Measurements from ENCODE around the gene TUBA3E.
A peak's percentile ranks its signal among the peaks of the same experiment; 100 is the strongest.
"Not testable (repeated sequence)": the region's sequence is repeated elsewhere in the genome, so short reads cannot be mapped to it uniquely, and the experiment has no call there.

Gene TUBA3E

GRCh38 chr2:130160838-130161705, 37.2 kb downstream of the TUBA3E start:
- DNase-seq, result peak; percentile 28

GRCh38 chr2:130160131-130160530, 38.1 kb downstream of the TUBA3E start:
- no peak for DNase-seq

GRCh38 chr2:130159376-130159775, 38.9 kb downstream of the TUBA3E start:
- not testable (repeated sequence) for DNase-seq

- no peak for DNase-seq
Measured at GRCh38 chr2:130158631-130159030, 39.6 kb downstream of the TUBA3E start.

GRCh38 chr2:130157825-130158514, 40.3 kb downstream of the TUBA3E start:
- peak; percentile 12 for DNase-seq

GRCh38 chr2:130157354-130157753, 40.9 kb downstream of the TUBA3E start:
- peak; percentile 24 for DNase-seq

- DNase-seq, result no peak
Measured at GRCh38 chr2:130156624-130157004, 41.6 kb downstream of the TUBA3E start.

GRCh38 chr2:130155956-130156623, 42.1 kb downstream of the TUBA3E start:
- peak; percentile 84 for DNase-seq

- no peak for DNase-seq
Measured at GRCh38 chr2:130154773-130155765, 43.2 kb downstream of the TUBA3E start.

- not testable (repeated sequence) for DNase-seq
Measured at GRCh38 chr2:130154423-130154770, 43.8 kb downstream of the TUBA3E start.

GRCh38 chr2:130153721-130154422, 44.4 kb downstream of the TUBA3E start:
- not testable (repeated sequence) for DNase-seq

- DNase-seq, result no peak
Measured at GRCh38 chr2:130152816-130153595, 45.2 kb downstream of the TUBA3E start.

- DNase-seq, result not testable (repeated sequence)
Measured at GRCh38 chr2:130152136-130152815, 46.0 kb downstream of the TUBA3E start.

GRCh38 chr2:130151145-130151512, 47.1 kb downstream of the TUBA3E start:
- not testable (repeated sequence) for DNase-seq

- DNase-seq, result no peak
Measured at GRCh38 chr2:130150181-130151144, 47.8 kb downstream of the TUBA3E start.

GRCh38 chr2:130148515-130148914, 49.7 kb downstream of the TUBA3E start:
- DNase-seq, result not testable (repeated sequence)

GRCh38 chr2:130145006-130145414, 53.2 kb downstream of the TUBA3E start, which contains the start of gene CCDC74B:
CCDC74B (minus strand) TSS chr2:130145112; CDS start chr2:130144996, 116 bp downstream.
- DNase-seq, result peak; percentile 53

GRCh38 chr2:130143266-130144039, 54.8 kb downstream of the TUBA3E start:
- DNase-seq, result not testable (repeated sequence)

Measured in hematopoietic multipotent progenitor cell treated with erythropoietin and hydrocortisone succinate and interleukin-3 and kit ligand, for 6 days (in vitro differentiated cells).